RWPE2 (cell line): Measurements from ENCODE around the gene TMEM143.

Source experiments
- ATAC-seq: fragments of 200-7000 bp; cut with Tn5 transposase; 3 replicates; pipeline ENCODE4 v1.9.1; 2021; ENCODE audit warnings: low read depth
- DNase-seq: peaks from one replicate; pipeline ENCODE4 v3.0.0-alpha.2; 2020; ENCODE audit warnings: low spot score
- H3K27ac ChIP-seq: fragments of 450-650 bp; 2 replicates; pipeline ENCODE4 v1.5.1; 2017; ENCODE audit warnings: mild to moderate bottlenecking; ENCODE audit not compliant: poor library complexity, severe bottlenecking
- H3K27me3 ChIP-seq: fragments of 250-450 bp; sonication (Bioruptor Pico); 2 replicates; pipeline ENCODE4 v1.5.1; 2021; ENCODE audit warnings: mild to moderate bottlenecking, moderate library complexity; ENCODE audit not compliant: insufficient read depth, poor library complexity, severe bottlenecking
- H3K36me3 ChIP-seq: fragments of 250-450 bp; sonication (Bioruptor Pico); 2 replicates; pipeline ENCODE4 v1.5.1; 2020; ENCODE audit warnings: low read depth, mild to moderate bottlenecking, moderate library complexity
- H3K4me1 ChIP-seq: fragments of 250-450 bp; sonication (Bioruptor Pico); 2 replicates; pipeline ENCODE4 v1.5.1; 2021; ENCODE audit warnings: mild to moderate bottlenecking, moderate library complexity; ENCODE audit not compliant: insufficient read depth, poor library complexity, severe bottlenecking
- H3K4me3 ChIP-seq: fragments of 250-450 bp; sonication (Bioruptor Pico); 2 replicates; pipeline ENCODE4 v1.5.1; 2021; ENCODE audit warnings: mild to moderate bottlenecking, moderate library complexity; ENCODE audit not compliant: severe bottlenecking
- H3K9me3 ChIP-seq: fragments of 250-450 bp; sonication (Bioruptor Pico); 2 replicates; pipeline ENCODE4 v1.5.1; 2021; ENCODE audit warnings: mild to moderate bottlenecking, moderate library complexity; ENCODE audit not compliant: severe bottlenecking
- CTCF ChIP-seq: fragments of 450-650 bp; IDR thresholded peaks from one replicate; pipeline ENCODE4 v1.5.1; 2017; ENCODE audit warnings: mild to moderate bottlenecking, moderate library complexity; ENCODE audit not compliant: poor library complexity, severe bottlenecking

The TMEM143 gene

GRCh38 chr19:48382286-48382685 lies 18.5 kb upstream of the TMEM143 start:
- H3K4me1 ChIP-seq = no peaks in the 10 kb centered on the region
- H3K4me3 ChIP-seq = no peak overlapping the region
- TF ChIP-seq CTCF = no peak
- peaks cover 55% of the 10 kb centered on the region for H3K36me3 ChIP-seq
- DNase-seq (no peak), ATAC-seq (no peak)
- H3K27ac ChIP-seq = no peak overlapping the region
- no peaks in the 10 kb centered on the region for H3K27me3 ChIP-seq
- H3K9me3 ChIP-seq = no peaks in the 10 kb centered on the region

DNA sequence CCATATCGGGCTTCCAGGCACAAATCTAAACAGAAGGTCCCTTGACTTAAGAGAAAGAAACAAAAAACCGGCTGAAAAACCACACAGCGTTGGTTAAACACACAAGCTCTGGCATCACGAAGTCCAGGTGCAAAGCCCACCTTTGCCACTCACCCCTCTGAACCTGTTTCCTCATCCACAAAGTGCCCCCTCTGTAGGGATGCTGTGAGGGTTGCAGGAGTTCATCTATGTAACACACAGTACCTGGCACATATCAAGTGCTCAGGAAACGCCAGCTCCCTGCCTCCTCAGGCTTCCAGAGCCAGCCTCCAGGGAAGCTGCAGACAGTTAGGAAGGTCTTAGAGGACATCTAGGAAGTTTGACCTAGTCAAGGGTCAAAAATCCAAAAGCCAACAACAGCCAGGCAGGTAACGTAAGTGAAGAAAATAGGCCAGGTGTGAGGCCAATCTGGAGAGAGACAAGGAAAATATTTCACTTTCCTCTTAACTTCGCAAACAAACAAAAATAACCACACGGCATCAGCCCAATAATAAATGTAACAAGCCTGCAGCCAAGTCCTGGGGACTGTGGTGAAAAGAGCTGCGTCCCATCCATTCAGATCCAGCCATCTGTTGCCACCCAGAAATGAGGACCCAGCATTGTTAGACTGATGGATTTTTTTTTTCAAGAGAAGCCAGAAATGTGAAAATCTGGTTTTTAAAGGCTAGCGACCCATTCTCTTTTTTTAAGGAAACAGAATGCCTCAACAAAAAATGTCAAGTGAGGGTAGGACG lies 17.6 kb upstream of the TMEM143 start:
- DNase-seq (no peak), ATAC-seq (no peak)
- H3K36me3 ChIP-seq = peaks cover 46% of the 10 kb centered on the region
- no peak overlapping the region for H3K4me3 ChIP-seq
- no peaks in the 10 kb centered on the region for H3K4me1 ChIP-seq
- no peaks in the 10 kb centered on the region for H3K9me3 ChIP-seq
- H3K27ac ChIP-seq = no peak overlapping the region
- TF ChIP-seq CTCF = no peak
- H3K27me3 ChIP-seq = no peaks in the 10 kb centered on the region

DNA sequence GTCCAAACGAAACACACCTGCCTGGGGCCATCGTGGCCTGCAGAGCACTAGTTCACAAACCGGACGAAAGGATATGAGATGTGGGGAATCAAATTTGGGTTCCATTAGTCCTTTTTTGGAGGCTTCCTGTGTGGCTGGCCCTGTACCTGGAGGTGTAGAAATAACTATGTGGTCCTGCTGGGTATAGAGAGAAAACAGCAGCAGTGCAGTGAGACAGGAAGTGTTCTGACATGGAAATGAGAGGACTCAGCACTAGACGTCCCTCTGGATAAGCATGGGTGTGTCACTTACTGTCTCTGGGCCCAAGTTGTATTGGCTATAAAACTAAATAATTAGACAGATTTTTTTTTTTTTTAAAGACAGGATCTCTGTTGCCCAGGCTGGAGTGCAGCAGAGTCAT lies 15.3 kb upstream of the TMEM143 start:
- H3K36me3 ChIP-seq = peaks cover 23% of the 10 kb centered on the region
- ATAC-seq (peak; percentile 44; the same call in 2 of the 3 replicates), DNase-seq (no peak)
- no peak for TF ChIP-seq CTCF
- H3K9me3 ChIP-seq = no peaks in the 10 kb centered on the region
- peak overlapping the region; percentile 14 for H3K27ac ChIP-seq
- H3K27me3 ChIP-seq = no peaks in the 10 kb centered on the region
- no peaks in the 10 kb centered on the region for H3K4me1 ChIP-seq
- H3K4me3 ChIP-seq = no peak overlapping the region

DNA sequence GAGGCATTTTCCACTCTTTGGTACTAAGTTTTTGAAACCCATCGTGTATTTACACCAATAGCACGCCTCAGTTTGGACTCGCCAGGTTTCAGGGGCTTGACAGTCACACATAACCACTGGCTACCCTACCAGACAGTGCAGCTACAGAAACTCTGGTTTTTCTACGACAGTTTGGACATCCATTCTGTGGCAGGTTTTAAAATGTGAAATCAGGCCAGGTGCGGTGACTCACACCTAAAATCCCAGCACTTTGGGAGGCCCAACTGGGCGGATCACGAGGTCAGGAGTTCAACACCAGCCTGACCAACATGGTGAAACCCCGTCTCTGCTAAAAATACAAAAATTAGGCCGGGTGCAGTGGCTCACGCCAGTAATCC lies 14.4 kb upstream of the TMEM143 start:
- DNase-seq = no peak
- no peak overlapping the region for H3K4me3 ChIP-seq
- H3K27me3 ChIP-seq = no peaks in the 10 kb centered on the region
- H3K36me3 ChIP-seq = peaks cover 14% of the 10 kb centered on the region
- no peak for TF ChIP-seq CTCF
- H3K9me3 ChIP-seq = no peaks in the 10 kb centered on the region
- no peaks in the 10 kb centered on the region for H3K4me1 ChIP-seq
- no peak overlapping the region for H3K27ac ChIP-seq
- ATAC-seq = no peak

GRCh38 chr19:48373567-48373966 lies 9.8 kb upstream of the TMEM143 start:
- no peaks in the 10 kb centered on the region for H3K9me3 ChIP-seq
- no peak overlapping the region for H3K4me3 ChIP-seq
- no peak for ATAC-seq
- no peaks in the 10 kb centered on the region for H3K36me3 ChIP-seq
- no peaks in the 10 kb centered on the region for H3K27me3 ChIP-seq
- peaks cover 6% of the 10 kb centered on the region for H3K4me1 ChIP-seq
- H3K27ac ChIP-seq = no peak overlapping the region
- DNase-seq = no peak
- no peak for TF ChIP-seq CTCF
